ENCODE measurements around the gene GABRB2. TPM values are rescaled to one million over a fixed set of nuclear protein-coding genes. Genes with fewer than 3 reads are reported as not detected.

The GABRB2 gene
- total RNA-seq, 1 experiment from 2014 or later = not detected

GRCh38 chr5:161547406-161547737 is 847 bp upstream of the GABRB2 start:
- no peak for TF ChIP-seq EZH2phosphoT487 (IDR thresholded peaks at IDR 0.05; ENCODE audit: borderline replicate concordance)
- ChIA-PET POLR2A (no interaction called here), RAD21 (ENCODE audit: low non-redundant PET in 1 of 2, low total read pairs in 2 of 2, uncharacterized antibody in 2 of 2, unreplicated experiment in 2 of 2) (no interaction called here), CTCF (no interaction called here)
- Histone ChIP-seq H3K9me2 (ENCODE audit: insufficient read depth) (no peaks in the 10 kb centered on the region), H3K4me2 (ENCODE audit: low read length) (no peak overlapping the region), H3K4me1 (ENCODE audit: control insufficient read depth in 1 of 2, insufficient read depth in 2 of 2, low read length in 2 of 2) (no peaks in the 10 kb centered on the region), H4K20me1 (ENCODE audit: insufficient read depth) (no peaks in the 10 kb centered on the region), H2AFZ (ENCODE audit: low read depth, low read length, poor library complexity, severe bottlenecking) (no peak overlapping the region), H3K27ac (ENCODE audit: low read depth, low read length) (no peak overlapping the region), H3K9ac (ENCODE audit: low read length) (no peak overlapping the region), H3K36me3 (ENCODE audit: control insufficient read depth in 1 of 2, insufficient read depth in 2 of 2, low read length in 2 of 2) (no peaks in the 10 kb centered on the region), H3K9me3 (ENCODE audit: control insufficient read depth in 1 of 2, insufficient read depth in 1 of 2, low read depth in 1 of 2, low read length in 2 of 2) (no peaks in the 10 kb centered on the region; a peak in 2 of 4 replicates), H3K4me3 (replicated peaks in 1 of 2; ENCODE audit: low read depth in 1 of 2, low read length in 2 of 2) (no peak overlapping the region), H3K79me2 (ENCODE audit: insufficient read depth, low read length) (no peaks in the 10 kb centered on the region), H3K27me3 (ENCODE audit: insufficient read depth, low read length) (no peaks in the 10 kb centered on the region)
- ATAC-seq (no peak), DNase-seq (ENCODE audit: low read depth, low spot score) (no peak)
- BruUV-seq (replicated peaks) = no TSS peak
- intact Hi-C loops (cut with micrococcal nuclease) = loop anchor here (10.0 kb wide), 1 partner anchor 1857 kb away; no protein-coding TSS in a partner anchor

DNA sequence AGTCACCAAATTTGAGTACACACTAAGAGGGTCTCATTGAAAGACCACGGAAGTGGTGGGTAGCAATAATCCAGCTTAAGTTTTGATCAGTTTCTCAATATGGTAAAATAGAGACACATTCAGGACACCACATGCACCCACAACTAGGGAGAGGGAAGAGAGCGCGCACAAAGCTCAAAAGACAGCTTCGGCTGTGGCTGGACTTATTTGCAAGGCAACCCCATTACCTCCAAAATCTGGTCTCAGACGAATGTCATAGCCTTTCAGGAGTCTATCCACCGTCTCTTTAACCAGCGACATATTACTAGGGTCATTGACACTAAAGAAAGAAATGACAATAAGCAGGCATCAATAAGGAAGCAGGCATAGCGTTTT is 443 bp downstream of the GABRB2 start:
- ChIA-PET RAD21 (ENCODE audit: low non-redundant PET in 1 of 2, low total read pairs in 2 of 2, uncharacterized antibody in 2 of 2, unreplicated experiment in 2 of 2) (no interaction called here), POLR2A (no interaction called here), CTCF (no interaction called here)
- H3K9me3 ChIP-seq (ENCODE audit: control insufficient read depth in 1 of 2, insufficient read depth in 1 of 2, low read depth in 1 of 2, low read length in 2 of 2) = no peaks in the 10 kb centered on the region; a peak in 2 of 4 replicates
- no peak overlapping the region for H3K9ac ChIP-seq (ENCODE audit: low read length)
- no peak overlapping the region for H3K4me3 ChIP-seq (replicated peaks in 1 of 2; ENCODE audit: low read depth in 1 of 2, low read length in 2 of 2)
- no peak overlapping the region for H3K4me2 ChIP-seq (ENCODE audit: low read length)
- no peak overlapping the region for H2AFZ ChIP-seq (ENCODE audit: low read depth, low read length, poor library complexity, severe bottlenecking)
- H3K27ac ChIP-seq (ENCODE audit: low read depth, low read length) = no peak overlapping the region
- no TSS peak for BruUV-seq (replicated peaks)
- H4K20me1 ChIP-seq (ENCODE audit: insufficient read depth) = no peaks in the 10 kb centered on the region
- no peaks in the 10 kb centered on the region for H3K9me2 ChIP-seq (ENCODE audit: insufficient read depth)
- H3K79me2 ChIP-seq (ENCODE audit: insufficient read depth, low read length) = no peaks in the 10 kb centered on the region
- H3K4me1 ChIP-seq (ENCODE audit: control insufficient read depth in 1 of 2, insufficient read depth in 2 of 2, low read length in 2 of 2) = no peaks in the 10 kb centered on the region
- no peak for ATAC-seq
- DNase-seq (ENCODE audit: low read depth, low spot score) = no peak
- no peaks in the 10 kb centered on the region for H3K36me3 ChIP-seq (ENCODE audit: control insufficient read depth in 1 of 2, insufficient read depth in 2 of 2, low read length in 2 of 2)
- intact Hi-C loops (cut with micrococcal nuclease) = loop anchor here (10.0 kb wide), 1 partner anchor 1859 kb away; no protein-coding TSS in a partner anchor
- H3K27me3 ChIP-seq (ENCODE audit: insufficient read depth, low read length) = no peaks in the 10 kb centered on the region
- no peak for TF ChIP-seq CEBPB (IDR thresholded peaks at IDR 0.05; ENCODE audit: low read depth)
- no peak for TF ChIP-seq EGR1 (IDR thresholded peaks at IDR 0.05; ENCODE audit: low read depth)
- TF ChIP-seq REST (IDR thresholded peaks at IDR 0.05; ENCODE audit: low read depth) = no peak
- TF ChIP-seq JUND (IDR thresholded peaks at IDR 0.05) = no peak
- no peak for TF ChIP-seq SP1 (IDR thresholded peaks at IDR 0.05; ENCODE audit: low read depth)
- TF ChIP-seq YY1 (IDR thresholded peaks at IDR 0.05; ENCODE audit: extremely low read depth, insufficient replicate concordance, low read depth, low read length) = no peak
- no peak for TF ChIP-seq EZH2phosphoT487 (IDR thresholded peaks at IDR 0.05; ENCODE audit: borderline replicate concordance)
- TF ChIP-seq, protein P1, sequence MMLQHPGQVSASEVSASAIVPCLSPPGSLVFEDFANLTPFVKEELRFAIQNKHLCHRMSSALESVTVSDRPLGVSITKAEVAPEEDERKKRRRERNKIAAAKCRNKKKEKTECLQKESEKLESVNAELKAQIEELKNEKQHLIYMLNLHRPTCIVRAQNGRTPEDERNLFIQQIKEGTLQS (IDR thresholded peaks at IDR 0.05) = no peak
- TF ChIP-seq, protein P2, sequence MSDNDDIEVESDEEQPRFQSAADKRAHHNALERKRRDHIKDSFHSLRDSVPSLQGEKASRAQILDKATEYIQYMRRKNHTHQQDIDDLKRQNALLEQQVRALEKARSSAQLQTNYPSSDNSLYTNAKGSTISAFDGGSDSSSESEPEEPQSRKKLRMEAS (IDR thresholded peaks at IDR 0.05) = no peak
- no peak for TF ChIP-seq CBX3 (IDR thresholded peaks at IDR 0.05; ENCODE audit: low read depth)
- no peak for TF ChIP-seq EZH2 (IDR thresholded peaks at IDR 0.05)
- TF ChIP-seq ZNF274 (IDR thresholded peaks at IDR 0.05; ENCODE audit: low read depth, low read length) = no peak
- no peak for TF ChIP-seq POLR2AphosphoS5 (IDR thresholded peaks at IDR 0.05; ENCODE audit: low read depth, low read length)
- no peak for TF ChIP-seq SIN3A (IDR thresholded peaks at IDR 0.05; ENCODE audit: low read depth)
- no peak for TF ChIP-seq POLR2A (IDR thresholded peaks at IDR 0.05; ENCODE audit: borderline replicate concordance, extremely low read depth, insufficient read depth, insufficient read length)
- TF ChIP-seq FOSL1 (IDR thresholded peaks at IDR 0.05; ENCODE audit: low read depth) = no peak
- TF ChIP-seq TCF7L2 (IDR thresholded peaks at IDR 0.05; ENCODE audit: borderline replicate concordance, extremely low read depth, insufficient read depth, insufficient read length) = no peak
- TF ChIP-seq ZFX (IDR thresholded peaks at IDR 0.05) = no peak
